Astrocyte (in vitro differentiated cells and primary cell): ENCODE data around the gene INSL6. TPM values are rescaled to one million over a fixed set of nuclear protein-coding genes. Genes with fewer than 3 reads are reported as not detected.

Experiments
- DNase-seq: peaks from one replicate; pipeline ENCODE4 v3.0.0-alpha.2; 2010; ENCODE audit warnings: low read depth
- FAIRE-seq: peaks from 2 replicates; lab custom pipeline; 2011; peaks lifted over from hg19 to GRCh38; lab: Jason Lieb, UNC
- H2AFZ ChIP-seq: 2 replicates; pipeline ENCODE4 v1.6.0; 2012; ENCODE audit warnings: low read depth, low read length, inconsistent platforms
- H3K27ac ChIP-seq: 2 replicates; pipeline ENCODE4 v1.5.1; 2011; ENCODE audit warnings: low read depth, low read length, inconsistent platforms
- H3K27me3 ChIP-seq: 2 replicates; pipeline ENCODE4 v1.6.0; 2011; ENCODE audit warnings: low read length, inconsistent platforms; ENCODE audit not compliant: insufficient read depth
- H3K36me3 ChIP-seq: 2 replicates; pipeline ENCODE4 v1.5.1; 2011; ENCODE audit warnings: low read length, inconsistent platforms; ENCODE audit not compliant: insufficient read depth
- H3K4me1 ChIP-seq: 2 replicates; pipeline ENCODE4 v1.5.1; 2011; ENCODE audit warnings: low read length, inconsistent platforms; ENCODE audit not compliant: insufficient read depth
- H3K4me2 ChIP-seq: 2 replicates; pipeline ENCODE4 v1.6.0; 2012; ENCODE audit warnings: low read length, inconsistent platforms
- H3K4me3 ChIP-seq: 2 replicates; pipeline ENCODE4 v1.5.1; 2011; ENCODE audit warnings: low read depth, mild to moderate bottlenecking, low read length, inconsistent platforms; ENCODE audit not compliant: insufficient read depth
- H3K79me2 ChIP-seq: 2 replicates; pipeline ENCODE4 v1.6.0; 2012; ENCODE audit warnings: mild to moderate bottlenecking, low read length, inconsistent platforms; ENCODE audit not compliant: insufficient read depth
- H3K9ac ChIP-seq: 2 replicates; pipeline ENCODE4 v1.6.0; 2012; ENCODE audit warnings: mild to moderate bottlenecking, low read length, inconsistent platforms
- H3K9me3 ChIP-seq: 2 replicates; pipeline ENCODE4 v1.5.1; 2012; ENCODE audit warnings: low read depth, mild to moderate bottlenecking, low read length, inconsistent platforms; ENCODE audit not compliant: insufficient read depth
- H4K20me1 ChIP-seq: 2 replicates; pipeline ENCODE4 v1.6.0; 2012; ENCODE audit warnings: low read length, inconsistent platforms; ENCODE audit not compliant: insufficient read depth
- H3K27ac Mint-ChIP-seq: one replicate; pipeline ENCODE4 v1.8.0; 2021; ENCODE audit warnings: mild to moderate bottlenecking, mixed read lengths; ENCODE audit not compliant: unreplicated experiment
- H3K27me3 Mint-ChIP-seq: one replicate; pipeline ENCODE4 v1.8.0; 2021; ENCODE audit warnings: low read depth, mixed read lengths; ENCODE audit not compliant: unreplicated experiment
- H3K36me3 Mint-ChIP-seq: one replicate; pipeline ENCODE4 v1.8.0; 2021; ENCODE audit warnings: low read depth, mixed read lengths; ENCODE audit not compliant: unreplicated experiment
- H3K4me1 Mint-ChIP-seq: one replicate; pipeline ENCODE4 v1.8.0; 2021; ENCODE audit warnings: low read depth, mixed read lengths; ENCODE audit not compliant: unreplicated experiment
- H3K4me3 Mint-ChIP-seq: one replicate; pipeline ENCODE4 v1.8.0; 2021; ENCODE audit warnings: mild to moderate bottlenecking, moderate library complexity, mixed read lengths; ENCODE audit not compliant: unreplicated experiment
- H3K9me3 Mint-ChIP-seq: one replicate; pipeline ENCODE4 v1.8.0; 2021; ENCODE audit warnings: mild to moderate bottlenecking, mixed read lengths; ENCODE audit not compliant: unreplicated experiment
- EZH2 ChIP-seq: IDR thresholded peaks from 2 replicates; pipeline ENCODE4 v1.6.1; 2012; ENCODE audit warnings: mild to moderate bottlenecking, low read length, inconsistent platforms; ENCODE audit not compliant: insufficient read depth
- total RNA-seq: library from RNA; stranded (reverse); gene quantifications from 2 replicates; pipeline ENCODE4 v1.2.1, GENCODE V29; 2021
- TF ChIP-seq, protein P1 (sequence below): IDR thresholded peaks from 2 replicates; pipeline ENCODE4 v1.5.1; 2011; ENCODE audit warnings: low read depth, mild to moderate bottlenecking, inconsistent platforms, low read length, moderate library complexity; ENCODE audit not compliant: insufficient read depth

INSL6 gene
- total RNA-seq, 1 donor from 2014 or later, result not detected

DNA sequence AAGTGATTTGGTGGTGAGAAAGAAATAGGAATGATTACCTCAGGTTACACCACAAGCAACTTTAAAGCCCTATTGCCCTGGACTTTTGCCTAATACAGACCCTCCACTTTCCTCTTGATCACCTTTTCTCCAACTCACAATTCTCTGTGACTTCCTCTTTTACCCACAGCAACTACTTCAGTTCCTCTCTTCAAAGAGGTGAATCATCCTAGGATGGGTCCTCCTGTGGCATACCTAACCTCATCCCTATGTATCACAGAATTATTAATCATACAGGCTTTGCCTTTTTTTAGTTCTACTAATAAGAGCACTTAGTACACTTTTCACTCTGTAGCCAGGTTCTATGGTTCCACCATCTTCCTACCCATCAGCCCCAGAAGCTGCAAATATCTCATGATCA is 19.6 kb upstream of the INSL6 start:
- no peak for FAIRE-seq
- H3K36me3 Mint-ChIP-seq, result no peaks in the 10 kb centered on the region

DNA sequence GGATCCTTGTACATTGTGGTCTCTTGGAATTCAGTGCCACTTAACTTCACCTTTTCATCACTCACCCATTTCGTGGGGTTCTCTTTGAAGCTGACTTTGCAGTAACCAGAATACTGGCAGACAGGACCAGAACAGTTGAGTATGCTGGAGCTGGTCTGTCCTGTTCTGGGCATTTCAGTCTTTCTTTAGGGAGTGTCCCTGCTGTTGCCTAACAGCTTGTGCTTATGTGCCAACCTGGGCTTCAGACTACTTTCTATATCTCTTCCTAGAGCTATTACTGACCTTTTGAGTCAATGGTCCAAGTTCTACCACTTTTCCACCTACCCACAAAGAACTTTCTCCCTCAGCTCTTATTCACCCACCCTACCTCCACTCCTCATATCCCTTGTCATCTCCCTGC is 10.0 kb upstream of the INSL6 start:
- no peaks in the 10 kb centered on the region for H3K27me3 Mint-ChIP-seq
- no peaks in the 10 kb centered on the region for H3K36me3 Mint-ChIP-seq
- Histone ChIP-seq H4K20me1 (no peaks in the 10 kb centered on the region), H3K4me3 (no peak overlapping the region), H3K27ac (no peak overlapping the region), H3K9me3 (no peaks in the 10 kb centered on the region), H3K4me1 (no peaks in the 10 kb centered on the region), H3K4me2 (no peak overlapping the region), H3K36me3 (no peaks in the 10 kb centered on the region), H2AFZ (no peak overlapping the region), H3K79me2 (no peaks in the 10 kb centered on the region), H3K9ac (no peak overlapping the region), H3K27me3 (no peaks in the 10 kb centered on the region)
- no peak overlapping the region for H3K27ac Mint-ChIP-seq
- no peaks in the 10 kb centered on the region for H3K4me1 Mint-ChIP-seq
- DNase-seq (no peak), FAIRE-seq (no peak)
- H3K9me3 Mint-ChIP-seq, result peaks cover 2% of the 10 kb centered on the region
- no peak overlapping the region for H3K4me3 Mint-ChIP-seq
- TF ChIP-seq, protein P1, sequence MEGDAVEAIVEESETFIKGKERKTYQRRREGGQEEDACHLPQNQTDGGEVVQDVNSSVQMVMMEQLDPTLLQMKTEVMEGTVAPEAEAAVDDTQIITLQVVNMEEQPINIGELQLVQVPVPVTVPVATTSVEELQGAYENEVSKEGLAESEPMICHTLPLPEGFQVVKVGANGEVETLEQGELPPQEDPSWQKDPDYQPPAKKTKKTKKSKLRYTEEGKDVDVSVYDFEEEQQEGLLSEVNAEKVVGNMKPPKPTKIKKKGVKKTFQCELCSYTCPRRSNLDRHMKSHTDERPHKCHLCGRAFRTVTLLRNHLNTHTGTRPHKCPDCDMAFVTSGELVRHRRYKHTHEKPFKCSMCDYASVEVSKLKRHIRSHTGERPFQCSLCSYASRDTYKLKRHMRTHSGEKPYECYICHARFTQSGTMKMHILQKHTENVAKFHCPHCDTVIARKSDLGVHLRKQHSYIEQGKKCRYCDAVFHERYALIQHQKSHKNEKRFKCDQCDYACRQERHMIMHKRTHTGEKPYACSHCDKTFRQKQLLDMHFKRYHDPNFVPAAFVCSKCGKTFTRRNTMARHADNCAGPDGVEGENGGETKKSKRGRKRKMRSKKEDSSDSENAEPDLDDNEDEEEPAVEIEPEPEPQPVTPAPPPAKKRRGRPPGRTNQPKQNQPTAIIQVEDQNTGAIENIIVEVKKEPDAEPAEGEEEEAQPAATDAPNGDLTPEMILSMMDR, result no peak
- no peak for TF ChIP-seq EZH2

More for the DNA sequence above, 19.6 kb upstream of the INSL6 start:
- no peak overlapping the region for H3K4me3 ChIP-seq
- H3K27me3 ChIP-seq, result no peaks in the 10 kb centered on the region
- H3K4me1 ChIP-seq, result no peaks in the 10 kb centered on the region
- H3K36me3 ChIP-seq, result no peaks in the 10 kb centered on the region
- no peak overlapping the region for H3K4me2 ChIP-seq
- H3K27ac Mint-ChIP-seq, result no peak overlapping the region
- H4K20me1 ChIP-seq, result no peaks in the 10 kb centered on the region
- DNase-seq, result no peak
- no peaks in the 10 kb centered on the region for H3K27me3 Mint-ChIP-seq
- H2AFZ ChIP-seq, result no peak overlapping the region
- H3K4me3 Mint-ChIP-seq, result no peak overlapping the region
- TF ChIP-seq EZH2, result no peak
- TF ChIP-seq, protein P1, result no peak
- no peaks in the 10 kb centered on the region for H3K9me3 ChIP-seq
- no peak overlapping the region for H3K9ac ChIP-seq
- no peaks in the 10 kb centered on the region for H3K9me3 Mint-ChIP-seq
- H3K4me1 Mint-ChIP-seq, result no peaks in the 10 kb centered on the region
- no peak overlapping the region for H3K27ac ChIP-seq
- H3K79me2 ChIP-seq, result no peaks in the 10 kb centered on the region

DNA sequence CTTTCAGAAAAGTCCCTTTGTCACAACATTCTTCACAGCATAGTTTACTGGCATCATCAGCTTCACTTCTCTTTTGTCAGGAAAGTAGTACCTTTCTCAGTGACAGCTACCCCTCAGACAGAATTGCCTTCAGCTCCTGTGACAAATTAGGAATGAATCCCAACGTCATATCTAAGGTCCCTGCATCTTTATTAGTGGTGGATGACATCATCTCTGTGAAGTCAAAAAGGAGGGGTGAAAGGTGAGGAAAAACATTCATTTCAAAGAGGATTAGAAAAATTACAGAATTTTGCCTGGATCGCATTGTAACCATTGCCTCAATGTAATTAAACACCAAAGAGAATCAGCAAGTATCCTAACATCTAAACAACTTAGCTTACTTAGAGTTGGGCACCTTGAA is 7.9 kb upstream of the INSL6 start:
- Histone ChIP-seq H3K27me3 (no peaks in the 10 kb centered on the region), H4K20me1 (no peaks in the 10 kb centered on the region), H3K36me3 (no peaks in the 10 kb centered on the region), H3K79me2 (no peaks in the 10 kb centered on the region), H3K4me1 (no peaks in the 10 kb centered on the region), H3K4me2 (no peak overlapping the region), H3K9me3 (no peaks in the 10 kb centered on the region), H3K4me3 (no peak overlapping the region), H2AFZ (no peak overlapping the region), H3K27ac (no peak overlapping the region), H3K9ac (no peak overlapping the region)
- H3K4me3 Mint-ChIP-seq, result no peak overlapping the region
- no peak for TF ChIP-seq EZH2
- TF ChIP-seq, protein P1, result no peak
- FAIRE-seq (no peak), DNase-seq (no peak)
- H3K36me3 Mint-ChIP-seq, result no peaks in the 10 kb centered on the region
- H3K27me3 Mint-ChIP-seq, result no peaks in the 10 kb centered on the region
- H3K9me3 Mint-ChIP-seq, result peaks cover 4% of the 10 kb centered on the region
- no peak overlapping the region for H3K27ac Mint-ChIP-seq
- H3K4me1 Mint-ChIP-seq, result no peaks in the 10 kb centered on the region
